ENCODE results near the gene EFHD2.
A peak's percentile ranks its signal among the peaks of the same experiment; 100 is the strongest.
"Not testable (repeated sequence)": the region's sequence is repeated elsewhere in the genome, so short reads cannot be mapped to it uniquely, and the experiment has no call there.

Gene EFHD2

DNA sequence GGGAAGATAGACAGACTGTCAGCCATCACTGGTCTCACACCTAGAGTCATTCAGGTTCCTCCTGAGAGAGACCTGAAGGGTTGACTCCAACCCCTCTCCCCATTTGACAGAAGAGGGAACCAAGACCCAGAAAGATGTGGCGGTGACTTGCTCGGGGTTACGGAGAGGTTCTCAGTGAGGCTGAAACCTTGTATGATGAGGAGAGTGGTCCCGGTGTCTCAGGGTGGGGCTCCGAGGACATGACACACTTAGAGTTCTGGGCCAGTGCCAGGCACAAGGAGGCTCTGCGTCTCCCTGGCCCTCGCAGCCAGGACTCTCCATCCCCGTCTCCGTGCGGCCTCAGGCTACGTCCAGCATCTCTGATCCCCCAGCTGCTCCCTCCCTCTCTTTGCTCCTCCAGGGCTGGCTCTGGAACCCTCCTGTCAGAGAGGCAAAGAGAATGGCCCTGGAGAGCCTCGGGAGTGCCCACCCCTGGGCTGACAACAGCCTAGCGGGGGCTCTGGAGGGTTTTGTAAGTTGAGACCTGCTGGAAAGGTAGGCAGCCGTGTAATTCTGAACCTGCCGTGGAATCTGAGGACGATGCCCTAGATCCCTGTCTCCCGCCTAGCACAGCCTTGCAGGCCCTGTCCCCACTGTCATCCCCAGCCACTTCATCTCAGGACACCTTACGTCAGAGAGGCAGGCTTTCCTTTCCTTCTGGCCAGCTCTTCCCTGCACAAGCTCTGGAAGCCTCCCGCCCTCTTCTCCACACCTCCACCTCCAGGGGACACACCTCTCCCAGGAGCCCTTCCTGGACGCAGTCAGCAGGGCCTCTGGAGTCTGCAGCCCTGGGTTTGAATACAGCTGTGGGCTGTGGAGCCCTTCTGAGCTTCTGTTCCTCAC, 4.1 kb downstream of the EFHD2 start:
- no peak for DNase-seq

DNA sequence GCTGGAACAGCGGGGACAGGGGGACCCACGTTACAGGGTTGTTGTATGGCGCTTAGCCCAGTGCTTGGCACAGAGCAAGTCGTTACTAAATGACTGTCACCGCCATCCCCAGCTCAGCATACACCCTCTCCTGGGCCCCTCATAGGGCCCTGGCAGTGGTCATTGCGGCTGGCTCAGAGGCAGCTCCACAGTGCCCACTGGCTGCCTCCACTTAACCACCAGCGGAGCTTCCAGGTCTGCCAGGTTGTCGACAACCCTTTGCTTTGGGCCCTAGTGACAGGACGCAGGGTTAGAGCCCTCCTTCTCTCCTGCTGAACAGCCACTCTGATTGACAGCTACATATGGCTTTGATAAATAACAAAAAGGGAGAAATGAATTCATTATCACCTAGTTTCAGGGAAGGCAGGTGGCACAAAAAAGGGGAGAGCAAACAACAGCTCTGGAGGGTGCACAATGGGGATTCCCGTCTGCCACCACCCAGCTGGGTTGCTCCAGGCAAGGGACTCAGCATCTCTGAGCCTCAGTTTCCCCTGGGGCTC, 4.8 kb downstream of the EFHD2 start:
- DNase-seq, result no peak

DNA sequence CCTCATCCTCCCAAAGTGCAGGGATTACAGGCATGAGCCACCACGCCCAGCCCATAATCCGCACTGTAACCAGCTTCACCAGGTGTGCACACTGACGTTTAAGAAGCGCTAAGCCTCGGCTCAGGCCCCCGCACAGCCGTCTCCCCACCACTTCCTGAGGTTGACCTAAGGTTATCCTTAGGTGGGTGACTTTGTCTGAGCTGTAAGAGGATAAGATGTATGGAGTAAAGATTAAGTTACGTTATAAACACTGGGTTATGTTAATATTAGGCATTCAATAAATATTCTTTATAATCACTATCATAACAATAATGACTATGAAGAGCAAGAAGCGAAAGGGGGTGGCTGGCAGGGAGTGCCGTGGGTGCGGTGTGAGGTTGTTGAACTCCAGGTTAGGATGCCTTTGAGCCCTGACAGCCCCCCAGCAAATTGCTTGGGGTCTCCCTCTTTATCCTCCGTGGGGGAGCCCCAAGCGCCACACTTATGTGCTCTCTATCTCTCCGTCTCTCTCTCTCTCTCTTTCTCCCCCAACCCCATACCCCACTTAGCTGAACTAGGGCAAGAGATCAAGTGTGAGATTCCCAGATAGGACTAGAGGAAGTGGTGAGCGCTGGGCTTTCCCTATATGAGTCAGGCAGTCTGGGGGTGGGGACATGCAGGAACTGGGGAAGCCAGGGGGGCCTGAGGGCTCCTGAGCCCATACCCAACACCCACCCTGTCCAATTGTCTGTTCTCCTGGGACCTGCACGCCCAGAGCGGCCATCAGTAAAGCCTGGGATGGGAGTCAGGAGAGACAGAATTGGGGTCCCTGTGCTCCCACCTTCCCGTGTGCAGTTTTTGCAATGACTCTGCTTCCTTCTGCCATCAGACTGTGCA, 7.6 kb downstream of the EFHD2 start:
- DNase-seq, result no peak

DNA sequence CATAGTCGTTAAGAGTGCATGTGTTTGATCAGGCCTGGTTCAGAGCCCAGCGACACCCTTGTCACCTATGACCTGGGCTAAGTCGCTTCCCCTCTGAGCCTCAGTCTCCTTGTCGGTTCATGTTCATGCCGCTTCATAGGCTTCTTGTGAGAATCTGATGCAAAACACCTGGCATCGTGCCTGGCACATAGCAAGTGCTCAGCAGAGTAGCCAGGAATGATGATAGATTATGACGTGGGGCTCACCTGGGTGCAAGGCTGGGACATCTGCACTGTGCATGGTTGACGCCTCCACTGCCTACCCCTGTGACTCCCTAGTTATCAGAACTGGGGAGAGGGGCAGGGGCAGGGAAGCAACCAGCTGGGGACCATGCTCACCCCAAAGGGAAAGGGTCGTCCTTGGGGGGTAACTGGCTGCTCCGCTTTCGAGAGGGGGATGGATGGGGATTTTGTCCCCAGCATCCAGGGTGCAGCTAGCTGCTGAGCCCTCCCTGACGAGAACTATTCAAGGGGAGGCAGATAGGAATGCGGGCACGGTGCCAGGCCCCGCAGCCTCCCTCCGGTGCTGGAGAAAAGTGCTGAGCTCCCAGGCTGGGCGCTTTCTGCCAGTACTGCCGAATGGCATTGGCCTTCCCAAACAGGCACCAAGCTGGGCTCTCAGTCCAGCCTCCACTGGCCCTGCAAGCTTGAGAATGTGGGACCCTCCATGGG, 9.3 kb downstream of the EFHD2 start:
- DNase-seq, result no peak

DNA sequence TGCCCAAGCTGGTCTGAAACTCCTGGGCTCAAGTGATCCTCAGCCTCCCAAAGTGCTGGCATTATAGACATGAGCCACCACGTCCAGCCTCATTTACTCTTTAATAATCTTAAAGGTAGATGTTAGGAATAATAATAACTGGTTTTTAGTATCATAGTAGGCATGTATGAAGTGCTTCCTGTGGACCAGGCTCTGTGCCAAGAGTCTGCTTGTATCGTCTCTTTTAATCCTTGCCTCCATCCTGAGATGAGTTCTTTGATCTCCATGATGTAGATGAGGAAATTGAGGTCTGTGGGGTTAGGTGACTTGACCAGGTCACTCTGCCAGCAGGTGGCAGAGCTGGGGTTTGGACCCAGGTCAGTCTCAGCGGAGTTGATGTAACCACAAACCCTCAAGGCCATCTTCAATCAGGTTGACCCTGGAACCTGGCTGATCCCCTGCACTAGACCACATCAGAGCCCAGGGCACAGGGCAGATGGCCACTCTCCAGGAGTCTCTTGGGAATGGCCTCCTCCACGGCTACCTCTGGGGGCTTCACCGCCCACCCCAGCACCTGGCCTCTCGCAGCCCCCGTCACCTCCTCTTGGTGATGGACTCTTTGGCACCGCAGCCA, 11.3 kb downstream of the EFHD2 start:
- DNase-seq, result no peak

DNA sequence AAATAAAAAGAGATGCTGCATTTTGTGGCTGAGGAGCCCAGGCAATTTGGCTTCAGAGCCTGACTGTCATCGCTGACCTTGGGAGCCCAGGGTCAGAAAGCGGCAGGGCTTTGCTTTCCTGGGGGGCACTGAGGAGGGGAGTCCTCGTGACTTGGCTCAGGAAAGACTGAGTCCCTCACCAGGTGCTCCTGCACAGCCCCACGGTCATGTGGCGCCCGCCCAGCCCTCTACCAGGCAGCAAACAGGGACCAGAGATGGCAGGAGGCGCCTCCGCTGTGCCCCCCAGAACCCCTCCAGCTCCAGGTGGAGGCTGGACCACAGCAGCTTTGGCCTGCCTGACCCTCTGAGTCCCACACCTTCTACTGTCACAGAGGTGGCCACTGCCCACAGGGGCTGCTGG, 13.2 kb downstream of the EFHD2 start:
- DNase-seq, result no peak

DNA sequence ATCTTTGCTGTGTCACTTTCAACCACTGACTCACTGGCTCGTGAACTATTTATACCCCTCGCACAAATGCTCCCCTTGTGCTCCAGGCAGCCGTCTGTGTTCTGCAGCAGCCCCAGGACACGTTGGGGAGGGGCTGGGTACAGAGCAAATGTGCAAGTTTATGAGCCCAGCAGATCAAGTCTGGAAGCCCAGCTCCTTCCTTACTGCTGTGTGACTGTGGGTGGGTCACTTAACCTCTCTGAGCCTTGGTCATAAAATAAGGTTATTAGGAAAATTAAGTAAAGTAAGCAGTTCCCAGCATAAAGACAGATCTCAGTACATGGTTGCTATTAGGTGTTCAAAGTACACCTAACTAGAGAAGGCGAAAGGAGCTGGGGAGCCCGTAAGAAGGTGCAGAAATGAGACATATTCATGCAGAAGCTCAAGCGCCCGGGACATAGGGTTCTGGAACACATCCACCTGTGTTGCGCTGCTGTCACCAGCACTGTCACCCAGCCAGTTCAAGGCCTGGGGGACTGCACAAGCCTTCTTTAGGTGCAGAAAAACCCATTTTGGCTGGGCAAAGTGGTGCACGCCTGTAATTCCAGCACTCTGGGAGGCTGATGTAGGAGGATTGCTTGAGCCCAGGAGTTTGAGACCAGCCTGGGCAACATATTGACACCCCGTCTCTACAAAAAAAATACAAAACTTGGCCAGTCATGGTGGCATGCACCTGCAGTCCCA, 13.8 kb downstream of the EFHD2 start:
- no peak for DNase-seq

DNA sequence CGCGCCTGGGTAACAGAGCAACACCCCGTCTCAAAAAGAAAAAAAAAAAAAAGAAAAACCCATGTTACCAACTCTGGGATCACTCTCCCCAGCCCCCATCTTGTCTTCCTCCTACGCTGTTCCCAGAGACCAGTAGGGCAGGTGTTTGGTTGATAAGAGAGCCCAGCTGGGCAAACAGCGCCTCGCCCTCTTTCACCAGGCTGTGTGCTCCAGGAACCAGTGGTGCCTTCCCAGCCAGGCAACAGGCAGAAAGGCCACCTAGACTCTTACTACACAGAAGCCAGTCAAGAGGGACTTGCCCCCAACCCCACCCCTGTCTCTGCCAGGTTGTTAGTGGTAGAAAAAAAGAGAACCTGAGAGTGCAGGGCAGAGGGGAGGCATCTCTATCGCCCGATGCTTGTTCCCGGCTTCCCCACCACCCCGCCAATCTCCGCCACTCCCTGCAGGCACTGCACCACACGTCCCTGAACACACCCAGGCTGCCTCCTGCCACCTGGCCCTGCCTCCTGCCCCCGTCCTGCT, 14.5 kb downstream of the EFHD2 start:
- DNase-seq, result peak; percentile 23 to 48

DNA sequence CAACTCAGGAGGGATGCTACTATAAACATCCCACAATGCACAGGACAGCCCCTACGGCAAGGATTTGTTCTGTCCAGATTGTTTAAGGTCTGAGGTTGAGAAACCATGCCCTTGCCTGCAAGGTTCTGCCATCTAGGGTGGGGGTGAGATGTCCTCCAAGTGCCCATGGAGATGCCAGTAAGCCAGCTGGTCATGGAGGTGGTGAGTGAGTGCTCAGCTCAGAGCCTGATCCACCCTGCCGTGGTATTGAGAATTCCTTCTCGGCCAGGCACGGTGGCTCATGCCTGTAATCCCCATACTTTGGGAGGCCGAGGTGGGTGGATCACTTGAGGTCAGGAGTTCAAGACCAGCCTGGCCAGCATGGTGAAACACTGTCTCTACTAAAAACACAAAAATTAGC, 15.3 kb downstream of the EFHD2 start:
- DNase-seq, result no peak

DNA sequence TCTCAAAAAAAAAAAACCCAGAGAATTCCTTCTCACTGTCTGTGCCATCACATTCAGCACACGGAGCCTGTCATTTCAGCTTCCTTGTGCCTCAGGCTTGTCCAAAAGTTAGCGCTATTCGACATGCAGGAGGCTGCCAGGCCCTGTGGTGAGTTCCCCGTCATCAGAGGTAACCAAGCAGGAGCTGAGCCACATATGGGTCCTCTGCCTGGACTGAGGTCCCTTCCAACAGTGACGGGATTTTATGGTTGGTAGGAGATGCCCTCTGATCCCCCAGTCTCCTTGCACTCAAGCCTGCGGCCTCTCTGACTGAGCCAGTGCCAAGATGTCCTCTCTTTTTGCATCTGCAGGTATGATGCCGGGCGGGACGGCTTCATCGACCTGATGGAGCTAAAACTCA, 15.8 kb downstream of the EFHD2 start:
- no peak for DNase-seq

DNA sequence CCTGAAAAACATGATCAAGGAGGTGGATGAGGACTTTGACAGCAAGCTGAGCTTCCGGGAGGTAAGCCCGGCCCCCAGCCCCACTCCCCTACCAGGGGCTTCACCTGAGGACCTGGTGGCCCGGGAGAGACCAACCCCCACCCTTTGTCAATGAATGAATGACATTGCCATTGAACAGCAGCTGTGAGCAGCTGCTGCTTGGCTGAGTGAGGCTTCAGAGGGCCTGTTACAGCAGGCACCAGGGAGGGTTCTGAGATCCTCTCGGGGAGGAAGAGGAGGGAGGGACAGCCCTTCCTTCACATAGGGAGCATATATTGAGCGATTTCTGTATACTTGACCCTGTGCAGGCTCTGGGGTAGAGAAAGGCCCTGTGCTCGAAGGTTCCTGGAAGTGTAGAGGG, 16.3 kb downstream of the EFHD2 start:
- DNase-seq, result no peak

DNA sequence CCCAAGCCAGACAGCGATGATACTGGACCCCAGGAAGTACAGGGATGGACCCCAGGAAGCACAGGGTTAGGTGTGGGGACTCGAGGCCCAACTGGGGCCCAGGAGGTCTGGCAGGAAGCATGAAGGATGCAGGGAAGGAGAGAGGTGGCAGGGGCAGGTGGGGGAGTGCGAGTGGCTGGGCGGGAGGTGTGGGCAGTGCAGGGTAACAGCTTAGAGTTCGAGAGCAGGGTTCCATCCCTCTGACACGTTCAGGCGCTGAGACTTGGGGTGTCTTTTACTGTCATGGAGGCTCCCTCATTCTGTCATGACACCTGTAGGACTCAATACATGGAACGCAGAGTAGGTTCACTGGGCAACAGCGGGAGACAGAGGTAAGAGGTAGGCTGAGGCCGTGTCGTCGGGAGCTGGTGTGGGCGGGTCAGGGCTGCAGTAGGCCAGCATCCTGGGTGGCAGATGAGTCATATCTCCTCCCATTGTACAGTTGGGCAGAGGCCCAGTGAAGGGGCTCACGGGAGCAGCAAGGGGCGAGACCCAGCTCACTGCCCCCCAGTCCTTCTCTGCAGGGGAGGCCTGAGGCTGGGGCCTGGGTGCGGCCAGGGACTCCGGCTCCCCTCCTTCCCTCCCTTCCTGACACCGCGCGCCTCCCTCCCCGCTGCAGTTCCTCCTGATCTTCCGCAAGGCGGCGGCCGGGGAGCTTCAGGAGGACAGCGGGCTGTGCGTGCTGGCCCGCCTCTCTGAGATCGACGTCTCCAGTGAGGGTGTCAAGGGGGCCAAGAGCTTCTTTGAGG, 17.0 kb downstream of the EFHD2 start:
- DNase-seq, result no peak

DNA sequence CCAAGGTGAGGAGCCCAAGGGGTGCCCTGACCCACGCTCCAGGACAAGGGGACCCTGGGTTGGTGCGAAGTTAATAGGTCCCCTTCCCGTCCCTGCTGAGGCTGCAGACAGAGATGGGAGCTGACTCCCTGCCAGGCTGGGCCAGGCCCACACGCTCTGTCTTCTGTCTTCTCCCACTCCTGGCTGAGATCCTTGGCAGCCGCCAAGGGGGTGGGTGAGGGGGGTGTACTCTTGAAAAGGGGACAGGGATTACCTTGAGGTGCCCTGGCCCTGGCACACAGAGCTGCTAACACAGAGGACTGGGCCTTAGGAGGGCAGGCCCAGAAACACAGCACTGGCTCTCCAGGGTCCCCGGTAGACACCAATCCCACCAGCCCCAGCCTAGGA, 17.6 kb downstream of the EFHD2 start:
- no peak for DNase-seq

DNA sequence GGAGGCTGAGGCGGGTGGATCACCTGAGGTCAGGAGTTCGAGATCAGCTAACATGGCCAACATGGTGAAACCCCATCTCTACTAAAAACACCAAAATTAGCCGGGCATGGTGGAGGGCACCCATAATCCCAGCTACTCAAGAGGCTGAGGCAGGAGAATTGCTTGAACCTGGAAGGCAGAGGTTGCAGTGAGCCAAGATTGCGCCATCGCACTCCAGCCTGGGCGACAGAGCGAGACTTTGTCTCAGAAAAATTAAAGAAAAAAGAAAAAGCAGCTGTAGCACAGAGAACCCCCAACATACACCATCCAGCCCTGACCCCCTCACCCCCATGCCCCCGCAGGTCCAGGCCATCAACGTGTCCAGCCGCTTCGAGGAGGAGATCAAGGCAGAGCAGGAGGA, 18.6 kb downstream of the EFHD2 start:
- DNase-seq, result not testable (repeated sequence)

DNA sequence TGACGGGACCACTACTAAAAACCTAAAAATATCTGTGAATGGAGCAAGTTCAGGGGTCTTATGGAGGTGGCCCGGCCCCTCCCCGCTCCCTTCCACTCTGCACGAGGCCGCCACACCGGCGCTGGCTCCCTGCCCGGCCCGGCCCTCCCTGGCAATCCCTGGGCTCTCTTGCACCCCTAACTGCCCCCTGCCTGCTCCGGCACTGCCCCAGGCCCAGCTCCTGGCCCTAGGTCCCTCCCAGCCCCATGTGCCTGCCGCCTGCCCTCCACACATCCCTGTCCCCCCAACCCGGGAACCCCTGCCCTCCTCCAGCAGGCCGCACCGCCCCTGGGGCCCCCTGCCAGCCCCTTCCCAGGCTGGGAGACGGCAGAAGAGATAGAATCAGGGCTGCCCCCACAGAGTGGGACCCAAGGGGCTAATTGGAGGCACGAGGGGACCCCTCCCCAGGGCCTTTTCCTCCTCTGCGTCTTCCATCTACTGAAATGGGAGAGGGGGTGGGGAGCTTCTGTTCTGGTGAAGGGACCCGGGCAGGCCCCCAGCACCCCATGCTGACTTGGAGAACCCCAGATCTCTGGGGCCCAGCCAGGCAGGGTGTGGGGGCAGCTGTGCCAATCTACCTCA, 19.2 kb downstream of the EFHD2 start:
- no peak for DNase-seq

DNA sequence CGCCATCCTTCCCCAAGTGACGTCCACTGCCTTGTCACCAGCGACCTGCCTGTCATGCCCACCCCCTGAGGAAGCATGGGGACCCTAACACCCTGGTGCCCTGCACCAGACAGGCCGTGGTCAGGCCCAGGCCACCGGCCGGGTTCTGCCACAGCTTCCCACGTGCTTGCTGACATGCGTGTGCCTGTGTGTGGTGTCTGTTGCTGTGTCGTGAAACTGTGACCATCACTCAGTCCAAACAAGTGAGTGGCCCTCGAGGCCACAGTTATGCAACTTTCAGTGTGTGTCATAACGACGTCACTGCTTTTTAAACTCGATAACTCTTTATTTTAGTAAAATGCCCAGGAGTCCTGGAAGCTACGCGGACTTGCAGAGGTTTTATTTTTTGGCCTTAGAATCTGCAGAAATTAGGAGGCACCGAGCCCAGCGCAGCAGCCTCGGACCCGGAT, 20.0 kb downstream of the EFHD2 start:
- no peak for DNase-seq

DNA sequence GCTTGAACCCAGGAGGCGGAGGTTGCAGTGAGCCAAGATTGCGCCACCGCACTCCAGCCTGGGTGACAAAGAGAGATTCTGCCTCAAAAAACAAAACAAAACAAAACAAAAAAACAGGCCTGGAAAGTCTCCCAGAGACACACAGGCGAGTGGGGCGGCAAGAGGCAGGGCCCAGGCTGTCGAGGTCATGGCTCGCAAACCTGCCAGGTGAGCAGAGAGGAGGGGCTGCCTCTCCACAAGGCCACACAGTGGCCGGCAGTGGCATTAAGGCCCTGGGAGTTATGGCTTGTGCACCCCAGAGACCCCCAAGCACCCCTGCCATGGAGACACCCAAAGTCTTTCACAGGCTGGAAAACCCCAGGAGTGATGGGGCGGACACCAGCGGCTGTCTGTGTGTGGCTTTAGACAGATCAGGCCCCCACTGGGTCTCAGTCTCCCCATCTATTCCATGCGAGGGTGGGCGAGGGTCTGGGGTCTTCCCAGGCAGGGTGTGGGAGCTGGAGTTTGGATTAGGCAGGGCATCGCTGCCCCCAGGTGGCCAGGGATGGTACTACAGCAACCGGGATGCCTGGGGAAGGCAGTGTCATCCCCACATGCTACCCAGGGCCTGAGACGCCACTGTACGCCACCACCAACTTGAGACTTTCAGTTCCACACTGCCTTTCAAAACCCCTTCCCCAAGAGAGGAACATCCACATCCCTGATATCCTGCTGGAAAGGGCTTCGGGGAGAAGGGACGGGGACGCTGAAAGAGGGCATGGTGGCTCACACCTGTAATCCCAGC, 21.3 kb downstream of the EFHD2 start:
- DNase-seq, result peak; percentile 9 to 11

DNA sequence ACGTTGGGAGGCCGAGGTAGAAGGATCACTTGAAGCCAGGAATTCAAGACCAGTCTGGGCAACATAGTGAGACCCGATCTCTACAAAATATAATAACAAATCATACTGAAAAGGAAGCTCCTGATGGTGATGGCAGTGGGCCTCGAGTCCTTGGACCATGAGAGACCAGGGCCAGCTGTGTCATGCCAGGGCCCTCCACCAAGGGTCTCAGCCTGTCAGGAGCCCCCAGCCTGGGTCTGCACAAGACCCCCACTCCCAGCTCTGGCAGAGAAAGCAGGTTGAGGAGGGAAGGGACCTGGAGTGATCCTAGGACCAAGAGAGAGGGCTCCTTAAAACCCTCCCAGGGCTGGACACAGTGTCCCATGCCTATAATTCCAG, 21.9 kb downstream of the EFHD2 start:
- DNase-seq, result no peak

DNA sequence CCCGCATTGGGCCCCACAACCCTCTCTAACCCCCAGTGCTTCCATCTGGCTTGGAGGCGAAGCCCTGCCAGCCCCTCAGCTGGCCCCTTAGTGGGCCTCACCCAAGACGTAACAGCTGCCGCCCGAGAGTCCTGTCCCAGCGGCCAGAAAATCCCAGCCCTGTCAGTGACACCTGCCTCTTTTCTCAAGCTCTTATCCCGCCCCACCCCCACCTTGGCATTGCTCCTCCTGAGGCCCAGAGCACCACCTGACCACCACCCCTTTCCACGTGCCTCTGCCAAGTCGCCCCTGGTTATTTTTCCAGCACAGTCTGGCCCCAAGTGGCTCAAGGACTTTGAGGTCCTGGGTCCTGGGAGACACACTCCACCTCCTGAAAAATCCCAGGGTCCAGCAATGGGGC, 22.6 kb downstream of the EFHD2 start:
- no peak for DNase-seq

DNA sequence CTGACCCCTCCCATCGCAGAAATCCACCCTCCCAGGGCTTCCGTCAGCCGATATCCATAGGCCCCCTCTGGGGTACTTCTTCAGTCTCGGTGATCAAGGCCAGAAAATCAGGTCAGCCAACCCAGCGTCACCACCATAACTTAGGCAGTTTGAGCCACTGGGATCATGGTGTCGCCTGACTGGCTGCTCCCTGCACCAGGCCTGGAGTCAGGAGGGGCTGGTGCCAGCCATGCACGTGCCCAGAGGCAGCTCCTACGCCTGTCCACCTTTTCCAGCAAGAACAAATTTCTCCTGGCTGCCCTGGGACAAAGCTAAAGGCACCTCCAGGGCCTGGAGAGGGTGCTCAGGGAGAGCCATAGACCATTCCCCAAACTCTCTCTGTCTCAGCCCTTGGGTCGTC, 23.8 kb downstream of the EFHD2 start:
- no peak for DNase-seq

Measured in NCI-H1930 (cell line).